Middle frontal gyrus (tissue), 1 donor: ENCODE results near the gene RESP18.
"Not testable (repeated sequence)": the region's sequence is repeated elsewhere in the genome, so short reads cannot be mapped to it uniquely, and the experiment has no call there.

Experiments used
- DNase-seq: peaks from one replicate; pipeline ENCODE4 v3.0.0-alpha.2; 2015; ENCODE audit warnings: low spot score; ENCODE audit errors: extremely low spot score

RESP18 gene

DNA sequence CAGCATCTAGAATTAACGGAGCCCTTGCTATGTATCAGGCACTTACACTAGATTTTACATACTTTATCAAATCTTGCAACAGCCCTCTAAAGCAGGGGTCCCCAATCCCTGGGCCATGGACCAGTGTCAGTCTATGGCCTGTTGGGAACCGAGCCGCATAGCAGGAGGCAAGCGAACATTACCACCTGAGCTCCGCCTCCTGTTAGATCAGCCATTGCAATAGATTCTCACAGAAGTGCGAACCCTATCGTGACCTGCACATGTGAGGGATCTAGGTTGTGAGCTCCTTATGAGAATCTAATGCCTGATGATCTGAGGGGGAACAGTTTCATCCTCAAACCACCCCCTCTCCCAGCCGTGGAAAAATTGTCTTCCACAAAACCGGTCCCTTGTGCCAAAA lies 39.9 kb downstream of the RESP18 start:
- no peak for DNase-seq

DNA sequence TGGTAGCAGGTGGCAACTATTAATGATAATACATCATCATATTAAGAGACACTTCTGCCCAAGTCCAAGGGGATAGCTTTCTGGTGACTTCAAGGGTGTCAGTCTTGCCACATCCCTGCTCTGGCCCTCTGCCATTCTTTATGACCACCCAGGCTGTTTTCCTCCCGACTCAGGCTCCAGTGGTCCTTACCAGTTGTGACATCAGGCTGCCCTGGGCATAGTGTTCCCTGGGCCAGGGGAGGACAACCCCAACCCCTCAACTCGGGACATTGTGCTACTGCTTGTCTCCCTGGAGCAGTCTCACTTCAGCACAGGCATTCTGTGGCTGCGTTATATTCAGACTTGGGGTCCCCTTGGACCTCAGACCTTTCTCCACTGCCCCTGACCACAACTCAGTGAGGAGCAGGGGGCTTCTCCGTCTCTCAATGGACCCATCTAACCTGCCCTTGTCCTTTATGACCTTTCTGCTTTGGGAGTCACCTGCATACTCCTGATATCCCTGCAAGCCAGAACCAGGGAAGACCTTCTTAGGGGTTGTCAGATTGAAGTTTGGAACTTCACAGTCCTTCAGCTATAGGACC lies 40.5 kb downstream of the RESP18 start:
- DNase-seq, result no peak

DNA sequence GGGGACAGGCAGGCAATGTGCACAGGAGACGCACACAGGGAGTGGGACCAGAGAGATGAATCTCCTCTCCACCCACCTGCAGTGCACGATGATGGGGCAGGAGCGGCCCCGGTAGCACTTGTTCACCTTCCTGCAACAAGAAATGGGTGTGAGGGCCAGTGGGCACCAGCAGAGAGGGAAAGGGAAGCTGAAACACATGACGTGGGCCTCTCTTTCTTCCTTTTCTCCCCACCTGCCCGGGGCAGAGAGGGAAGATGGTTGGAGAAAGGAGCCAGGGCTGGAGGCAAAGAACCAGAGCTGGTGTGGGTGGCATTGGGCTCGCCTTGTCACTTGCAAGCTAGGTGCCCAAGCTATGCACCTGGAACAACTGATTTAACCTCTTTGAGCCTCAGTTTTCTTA lies 41.1 kb downstream of the RESP18 start:
- DNase-seq, result no peak

DNA sequence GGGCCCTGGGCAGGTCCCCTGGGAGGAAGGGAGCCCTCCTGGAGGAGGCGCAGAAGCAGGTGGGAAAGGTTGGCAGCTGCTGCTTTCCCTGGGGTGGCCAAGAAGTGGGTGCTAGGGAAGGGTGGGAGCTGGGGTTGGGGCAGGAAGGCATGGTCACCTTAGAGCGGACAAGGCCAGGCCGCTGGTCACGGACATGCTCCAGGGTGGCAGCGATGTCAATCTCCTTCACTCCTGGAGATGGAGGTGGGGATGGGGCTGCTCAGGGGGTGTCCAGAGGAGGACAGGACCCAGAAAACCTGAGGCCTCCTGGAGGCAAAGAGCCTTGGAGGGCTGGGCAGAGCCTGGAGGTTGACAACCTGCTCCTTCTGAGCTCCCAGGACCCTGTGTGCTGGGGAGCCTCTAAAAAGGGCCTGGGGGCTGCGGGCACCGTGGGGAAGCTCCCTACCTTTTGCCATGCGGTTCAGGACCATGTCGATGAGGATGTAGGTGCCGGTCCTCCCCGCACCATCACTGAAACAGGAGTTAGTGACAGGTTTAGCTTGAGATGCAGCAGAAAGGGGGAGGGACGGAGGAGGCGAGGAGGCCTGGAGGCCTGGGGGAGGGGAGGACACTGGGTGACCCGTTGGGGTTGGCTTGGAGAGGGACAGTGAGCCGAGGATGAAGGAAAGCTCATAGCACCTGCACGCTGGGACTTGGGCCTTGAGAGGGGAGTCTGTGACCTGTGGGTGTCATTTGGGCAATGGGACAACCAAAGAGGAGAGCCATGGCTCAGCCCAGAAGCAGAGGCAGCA lies 42.0 kb downstream of the RESP18 start:
- no peak for DNase-seq

DNA sequence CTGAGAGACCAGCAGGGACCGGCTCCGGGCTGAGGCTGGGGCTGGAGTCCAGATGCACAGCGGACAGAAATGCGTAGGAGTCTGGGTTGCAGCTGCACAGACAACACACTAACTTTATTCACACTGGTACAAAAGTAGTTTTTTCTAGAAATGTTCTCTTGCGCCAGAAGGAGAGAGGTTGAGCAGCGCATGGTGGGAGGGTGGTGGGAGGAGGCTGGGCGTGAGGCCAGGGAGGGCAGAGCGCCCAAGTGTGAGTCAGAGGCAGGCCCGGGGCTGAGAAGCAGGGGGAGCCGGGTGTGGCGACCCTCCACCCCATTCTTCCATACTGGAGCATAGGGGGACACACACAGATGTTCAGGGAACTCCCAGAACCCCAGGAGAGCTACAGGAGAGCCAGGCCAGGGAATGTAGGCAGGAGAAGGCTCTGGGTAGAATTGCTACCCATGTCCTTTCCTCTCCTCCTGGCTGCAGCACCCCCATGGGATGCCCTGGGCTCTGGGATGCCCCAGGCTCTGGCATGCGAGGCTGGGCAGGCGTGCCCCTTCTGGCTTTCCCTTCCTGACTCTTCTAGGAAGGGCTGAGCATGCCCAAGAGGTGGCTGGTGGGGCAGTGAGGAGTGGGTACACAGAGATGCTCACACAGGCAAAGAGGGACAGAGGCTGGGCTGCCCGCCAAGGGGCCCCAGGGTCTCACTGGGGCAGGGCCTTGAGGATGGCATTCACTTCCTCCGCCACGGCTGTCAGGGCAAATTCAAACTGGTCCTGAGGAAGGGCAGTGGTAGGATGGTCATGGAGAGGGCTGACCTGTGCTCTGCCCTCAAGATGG lies 42.8 kb downstream of the RESP18 start:
- peak; percentile 72 for DNase-seq

DNA sequence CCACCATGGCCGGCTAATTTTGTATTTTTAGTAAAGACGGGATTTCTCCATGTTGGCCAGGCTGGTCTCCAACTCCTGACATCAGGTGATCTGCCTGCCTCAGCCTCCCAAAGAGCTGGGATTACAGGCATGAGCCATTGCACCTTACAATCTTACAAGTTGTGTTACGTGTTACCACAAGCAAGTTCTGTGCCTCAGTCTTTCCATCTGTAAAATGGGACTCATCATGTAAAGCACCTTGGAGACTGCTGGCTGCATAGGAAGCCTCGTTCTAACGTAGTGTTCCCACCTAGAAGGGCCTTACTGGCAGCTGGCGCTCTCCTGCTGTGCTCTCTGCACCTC lies 43.4 kb downstream of the RESP18 start:
- no peak for DNase-seq

DNA sequence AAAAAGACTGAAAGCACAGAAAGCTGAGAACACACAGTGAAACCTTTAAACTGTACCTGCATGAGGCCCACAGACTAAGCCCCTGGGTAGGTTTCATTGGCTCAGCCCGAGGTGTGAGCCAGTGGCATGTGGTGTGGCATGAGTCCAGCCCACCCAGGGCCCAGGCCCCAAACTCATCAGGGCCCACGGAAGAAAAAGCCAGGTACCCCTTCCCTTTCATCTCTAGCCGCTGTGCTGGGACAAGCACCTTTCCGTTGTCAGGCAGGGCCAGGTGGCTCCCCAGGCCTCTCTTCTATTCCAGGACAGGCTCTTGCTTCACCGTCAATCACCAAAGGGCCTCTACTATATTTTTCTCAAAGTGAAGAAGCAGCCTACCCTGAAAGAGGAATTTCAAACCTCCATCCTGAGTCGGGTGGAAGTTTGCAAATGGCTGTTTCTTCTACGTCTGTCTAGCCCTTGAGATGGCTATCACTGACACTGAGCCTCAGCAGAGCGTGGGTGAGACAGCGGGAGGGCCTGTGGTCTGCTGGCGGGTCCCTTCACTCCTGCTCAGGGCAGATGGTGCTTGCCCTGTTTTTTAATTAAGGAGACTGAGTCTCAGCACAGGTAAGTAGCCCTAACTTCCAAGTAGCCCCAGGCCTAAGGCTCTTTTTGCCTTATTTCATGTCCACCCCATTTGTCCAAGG lies 44.8 kb downstream of the RESP18 start:
- DNase-seq, result no peak

DNA sequence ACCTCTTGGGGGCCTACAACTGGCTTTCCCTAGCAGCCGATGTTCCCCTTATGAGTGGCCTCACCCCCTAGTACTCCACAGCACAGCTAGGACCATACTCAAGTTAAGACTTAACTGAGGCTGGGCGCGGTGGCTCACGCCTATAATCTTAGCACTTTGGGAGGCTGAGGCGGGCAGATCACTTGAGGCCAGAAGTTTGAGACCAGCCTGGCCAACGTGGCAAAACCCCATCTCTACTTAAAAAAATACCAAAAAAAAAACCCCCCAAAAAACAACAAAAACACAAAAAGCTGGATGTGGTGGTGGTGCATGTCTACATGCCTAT lies 45.5 kb downstream of the RESP18 start:
- DNase-seq, result not testable (repeated sequence)

DNA sequence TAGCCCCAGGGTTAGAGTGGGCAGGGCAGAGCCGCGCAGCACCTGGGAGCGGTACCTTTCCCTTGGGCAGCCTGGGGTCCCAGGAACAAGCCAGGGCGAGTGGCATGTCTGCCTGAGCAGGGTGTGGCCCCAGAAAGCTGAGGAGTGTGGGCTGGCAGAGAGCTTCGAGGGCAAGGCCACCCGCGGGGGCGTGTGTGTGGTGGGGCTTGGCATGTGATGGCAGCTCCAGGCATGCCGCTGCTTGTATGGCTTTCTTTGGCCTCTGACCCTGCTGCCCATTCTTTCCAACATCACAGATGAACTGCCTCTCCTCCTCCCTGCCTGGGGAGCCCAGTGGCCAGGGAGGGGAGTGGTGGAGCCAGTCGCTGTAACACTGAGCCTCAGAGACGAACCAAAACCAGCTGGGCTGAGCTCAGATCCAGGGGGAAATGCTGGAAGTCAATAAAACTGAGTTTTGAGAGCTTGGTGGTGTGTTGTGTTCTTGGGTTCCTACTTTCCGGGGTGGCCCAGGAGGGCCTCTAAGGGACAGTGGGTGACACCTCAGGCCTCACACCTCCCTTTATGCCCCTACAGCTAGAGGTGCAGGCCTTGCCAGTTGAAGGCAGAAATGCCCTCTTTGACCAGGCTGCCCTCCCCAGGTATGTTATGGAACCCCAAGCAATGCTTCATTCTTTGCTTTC lies 46.0 kb downstream of the RESP18 start:
- no peak for DNase-seq

DNA sequence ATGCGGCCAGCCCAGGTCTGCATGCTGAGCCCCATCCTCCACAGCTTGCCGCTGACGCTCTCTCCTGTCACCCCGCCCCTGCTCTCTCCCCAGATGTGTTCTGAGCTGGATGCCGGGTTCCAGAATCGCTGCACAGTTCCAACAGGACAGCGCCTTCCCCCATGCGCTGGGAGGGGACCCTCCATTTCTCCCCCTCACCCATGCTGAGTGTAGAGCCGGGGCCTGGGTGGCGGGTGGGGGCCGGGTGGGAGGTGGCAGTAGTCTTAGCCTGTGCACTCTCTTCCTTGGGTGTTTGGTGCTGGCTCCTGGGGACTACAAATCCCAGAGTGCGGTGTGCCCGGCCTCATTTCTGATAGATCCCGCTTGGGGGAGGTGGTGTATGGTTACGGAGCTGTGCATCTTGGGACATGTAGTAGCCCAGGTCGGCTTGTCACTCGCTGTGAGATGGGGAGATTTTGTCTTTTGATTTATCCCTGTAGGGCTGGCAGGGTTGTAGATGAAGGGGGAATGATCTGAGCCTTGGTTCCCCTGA lies 46.6 kb downstream of the RESP18 start:
- DNase-seq, result no peak

DNA sequence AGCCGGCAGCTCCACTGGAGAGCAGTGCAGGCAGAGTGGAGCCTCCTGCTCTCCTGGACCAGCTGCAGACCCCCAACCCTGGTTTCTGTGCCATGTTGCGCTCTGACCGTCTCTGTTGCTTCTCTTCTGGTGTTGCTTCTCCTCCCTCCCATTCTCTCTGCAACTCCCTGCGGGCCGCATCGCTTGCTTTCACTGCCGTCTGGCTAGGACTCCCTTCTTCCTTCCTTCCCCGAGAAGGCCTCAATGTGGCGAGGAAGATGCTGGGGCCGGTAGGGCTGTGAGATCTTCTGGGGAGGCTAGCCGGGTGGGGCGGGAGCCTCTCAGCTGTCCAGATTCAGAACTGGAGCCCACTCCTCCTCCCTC lies 47.2 kb downstream of the RESP18 start:
- no peak for DNase-seq

DNA sequence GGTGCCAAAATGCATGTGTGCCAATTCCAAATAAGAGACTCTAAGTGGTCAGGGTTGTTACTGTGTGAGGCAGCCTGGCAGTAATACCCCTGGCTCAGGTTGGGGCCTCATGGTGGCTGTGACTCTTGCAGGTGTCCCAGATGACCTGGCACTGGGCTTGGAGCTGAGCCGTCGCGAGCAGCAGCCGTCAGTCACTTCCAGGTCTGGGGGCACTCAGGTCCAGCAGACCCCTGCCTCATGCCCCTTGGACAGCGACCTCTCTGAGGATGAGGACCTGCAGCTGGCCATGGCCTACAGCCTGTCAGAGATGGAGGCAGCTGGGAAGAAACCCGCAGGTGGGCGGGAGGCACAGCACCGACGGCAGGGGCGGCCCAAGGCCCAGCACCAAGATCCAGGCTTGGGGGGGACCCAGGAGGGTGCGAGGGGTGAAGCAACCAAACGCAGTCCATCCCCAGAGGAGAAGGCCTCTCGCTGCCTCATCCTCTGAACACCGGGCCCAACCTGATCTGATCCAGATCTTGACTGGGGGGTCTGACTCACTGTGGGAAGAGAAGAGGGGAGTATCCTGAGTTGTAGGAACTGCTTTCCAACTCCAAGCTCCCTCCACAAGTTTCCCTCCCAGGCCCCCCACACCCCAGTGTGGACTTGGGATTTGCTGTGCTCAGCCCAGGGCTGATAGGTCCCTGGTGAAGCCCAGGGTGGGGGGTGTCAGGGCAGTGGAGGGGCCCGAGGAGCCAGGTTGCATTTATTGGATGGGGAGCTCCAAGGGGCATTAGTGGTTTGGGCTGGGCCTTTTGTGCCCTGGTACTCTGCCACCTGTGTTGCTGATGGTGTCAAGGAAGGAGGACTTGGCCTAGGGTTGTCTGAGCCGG lies 47.8 kb downstream of the RESP18 start:
- no peak for DNase-seq

DNA sequence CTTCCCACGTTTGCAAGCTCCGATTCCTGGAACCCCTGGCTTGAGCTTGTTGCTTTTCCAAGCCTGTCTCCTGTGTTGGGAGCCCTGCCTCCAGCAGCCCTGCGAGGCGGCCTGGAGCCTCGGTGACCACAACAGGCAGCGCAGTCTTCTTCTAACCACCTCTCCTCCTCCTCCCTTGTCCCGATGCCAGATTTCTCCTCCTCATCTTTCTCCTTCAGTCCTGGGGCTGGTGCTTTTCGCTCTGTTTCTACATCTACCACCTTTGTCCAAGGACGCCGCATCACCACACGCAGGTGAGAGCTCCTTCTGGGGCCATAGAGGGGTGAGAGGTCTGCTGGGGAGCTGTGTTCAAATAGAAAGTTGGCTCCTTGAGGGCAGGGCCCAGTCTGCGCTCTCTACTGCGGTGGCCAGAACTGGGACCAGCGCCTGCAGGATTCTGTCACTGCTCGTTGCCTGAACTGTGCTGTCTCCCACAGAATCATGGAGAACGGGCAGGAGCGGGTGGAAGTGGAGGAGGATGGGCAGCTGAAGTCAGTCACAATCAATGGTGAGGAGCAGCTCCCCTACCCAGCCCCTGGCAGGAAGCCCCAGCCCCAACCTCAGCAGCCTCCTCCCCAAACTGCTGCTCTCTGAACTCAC lies 49.5 kb downstream of the RESP18 start:
- DNase-seq, result no peak

DNA sequence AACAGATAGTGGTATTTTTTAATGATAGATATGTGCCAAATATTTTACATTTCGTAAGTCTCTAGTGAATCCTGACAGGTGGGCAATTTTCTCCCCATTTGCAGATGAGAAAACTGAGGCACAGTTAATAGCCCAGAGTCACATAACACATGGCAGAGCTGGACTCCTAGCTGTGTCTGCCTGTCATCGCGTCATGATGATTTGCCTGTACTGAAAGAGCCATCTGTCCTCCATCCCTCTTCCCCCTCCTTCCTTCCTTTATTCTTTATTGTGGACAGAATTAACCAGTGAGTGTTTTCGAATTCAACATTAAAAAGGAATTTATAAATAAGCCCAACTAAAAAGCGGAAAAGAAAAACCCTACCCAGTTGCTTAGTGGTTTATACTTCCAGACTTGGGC lies 50.2 kb downstream of the RESP18 start:
- no peak for DNase-seq

DNA sequence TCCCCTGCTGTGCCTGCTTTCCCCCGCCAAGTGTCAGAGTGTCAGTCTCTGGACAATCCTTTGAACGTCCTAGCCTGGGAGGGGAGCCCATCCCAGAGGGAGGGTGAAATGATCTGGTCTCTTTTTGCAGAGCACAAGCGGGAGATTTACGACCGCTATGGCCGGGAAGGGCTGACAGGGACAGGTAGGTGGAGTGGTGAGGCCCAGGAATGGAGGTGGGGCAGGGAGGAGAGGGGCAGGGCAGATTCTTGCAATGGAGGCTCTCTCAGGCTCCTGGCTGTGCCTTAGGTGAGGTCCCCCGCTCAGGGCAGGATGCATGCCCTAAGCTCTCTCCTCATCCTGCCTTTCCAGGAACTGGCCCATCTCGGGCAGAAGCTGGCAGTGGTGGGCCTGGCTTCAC lies 51.0 kb downstream of the RESP18 start:
- DNase-seq, result no peak

DNA sequence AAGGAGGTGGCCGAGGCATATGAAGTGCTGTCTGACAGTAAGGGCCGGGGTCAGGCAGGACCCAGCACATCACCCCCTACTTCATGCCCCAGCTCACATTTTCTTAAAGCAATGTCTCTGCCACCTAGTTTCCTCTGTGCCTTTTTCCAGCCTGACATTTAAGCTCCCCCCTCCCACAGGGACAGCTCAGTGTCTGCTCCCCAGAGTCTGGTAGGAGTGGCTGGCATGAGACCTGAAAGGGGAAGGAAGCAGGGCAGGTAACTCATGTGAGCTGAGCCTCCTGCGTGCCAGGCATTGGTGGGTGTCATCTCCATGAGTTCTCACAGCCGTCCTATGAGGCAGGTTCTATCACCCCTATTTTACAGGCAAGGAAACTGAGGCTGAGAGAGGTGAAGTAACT lies 51.9 kb downstream of the RESP18 start:
- DNase-seq, result no peak

DNA sequence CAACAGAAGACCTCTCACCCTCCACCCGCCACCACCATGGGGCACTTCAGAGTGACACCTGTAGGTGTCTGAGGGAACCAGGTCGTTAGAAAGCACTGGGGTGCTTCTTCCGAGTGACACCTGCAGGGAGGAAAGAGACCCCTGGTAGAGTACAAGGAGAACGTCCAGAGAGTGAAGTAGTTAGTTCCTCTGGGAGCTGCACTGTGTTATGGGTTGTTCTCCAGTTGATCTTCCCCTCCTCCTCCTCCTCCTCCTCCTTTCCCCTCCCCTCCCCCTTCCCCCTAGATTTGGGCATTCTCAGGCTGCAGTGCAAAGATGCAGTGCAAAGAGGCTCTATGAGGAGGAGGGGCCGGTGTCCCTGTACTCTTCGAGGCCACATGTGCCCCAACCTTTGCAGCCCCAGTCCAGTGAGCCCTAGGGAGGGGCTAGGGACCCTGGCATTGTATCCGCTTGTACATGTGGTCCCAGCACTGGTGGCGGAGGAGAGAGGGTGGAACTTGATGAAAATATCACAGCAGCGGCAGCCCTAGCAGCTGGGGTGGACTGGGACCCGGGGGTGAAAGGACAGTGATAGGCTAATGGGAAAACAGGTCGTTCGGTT lies 52.5 kb downstream of the RESP18 start:
- no peak for DNase-seq

DNA sequence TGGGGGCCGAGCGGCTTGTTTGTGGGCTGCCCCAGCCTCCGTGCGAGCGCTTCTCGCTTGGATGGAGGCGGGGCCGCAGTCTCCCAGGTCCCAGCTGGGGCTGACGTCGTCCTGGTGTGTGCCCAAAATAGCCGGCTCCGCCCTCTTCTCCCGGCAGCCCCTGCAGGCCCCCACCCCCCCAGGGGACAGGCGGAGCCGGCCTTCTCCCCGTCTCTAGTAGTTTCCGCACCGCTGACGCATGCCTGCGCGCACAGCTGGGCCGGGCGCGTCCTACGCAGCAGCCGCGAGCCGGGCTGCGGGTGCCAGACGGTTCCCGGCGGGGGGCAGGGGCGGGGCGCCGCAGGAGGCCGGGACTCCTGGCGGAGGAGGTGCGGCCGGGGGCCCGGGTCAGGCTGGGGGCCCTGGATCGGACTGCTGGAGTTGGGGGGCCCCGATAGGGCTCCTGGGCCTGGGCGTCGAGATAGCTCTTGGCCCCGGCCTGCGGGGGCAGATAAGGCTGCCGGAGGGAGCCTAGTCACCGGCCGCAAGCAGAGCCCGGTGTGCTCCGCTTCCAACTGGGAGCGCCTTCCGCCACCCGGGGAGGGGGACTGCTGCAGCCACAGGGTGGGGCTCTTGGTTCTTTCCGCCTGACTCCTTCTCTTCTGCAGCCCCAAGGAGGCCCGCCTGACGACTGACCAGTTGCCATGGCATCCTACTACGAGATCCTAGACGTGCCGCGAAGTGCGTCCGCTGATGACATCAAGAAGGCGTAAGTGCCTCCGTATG lies 53.2 kb downstream of the RESP18 start, which contains the start of gene DNAJB2:
TSS of gene DNAJB2 (plus strand) at position 216 of the 765 bp plus-strand sequence. CDS start at position 684, 468 bp downstream.
- DNase-seq, result peak; percentile 98
